Jurkat, Clone E6-1 (cell line): ENCODE data around the gene TENM4.

Experiments used
- DNase-seq: peaks from one replicate; pipeline ENCODE4 v3.0.0-alpha.2; 2011; ENCODE audit warnings: low read depth, low spot score
- H3K4me3 ChIP-seq: 2 replicates; pipeline ENCODE4 v1.5.1; 2011; ENCODE audit warnings: mild to moderate bottlenecking, low read length, control low read depth, moderate library complexity

Gene TENM4

DNA sequence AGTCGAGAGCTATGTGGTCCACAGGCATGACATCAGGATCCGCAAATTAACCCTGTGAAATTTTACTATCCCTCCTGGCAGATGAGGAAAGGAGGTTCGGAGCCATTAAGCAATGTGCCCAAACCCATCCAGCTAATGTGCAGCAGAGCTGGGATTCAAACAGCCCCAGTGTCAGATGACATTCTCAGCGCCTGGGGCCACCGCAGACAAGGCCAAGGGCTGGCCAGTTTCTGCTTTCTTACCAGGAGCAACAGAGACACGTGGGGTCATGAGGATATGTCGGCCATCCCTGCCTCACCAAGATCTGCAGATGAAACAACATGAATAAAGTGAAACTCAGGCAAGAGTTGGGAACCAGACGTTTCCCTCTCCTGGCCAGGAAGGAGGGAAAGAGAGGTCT lies 110.2 kb downstream of the TENM4 start:
- DNase-seq = no peak
- H3K4me3 ChIP-seq = no peak overlapping the region

DNA sequence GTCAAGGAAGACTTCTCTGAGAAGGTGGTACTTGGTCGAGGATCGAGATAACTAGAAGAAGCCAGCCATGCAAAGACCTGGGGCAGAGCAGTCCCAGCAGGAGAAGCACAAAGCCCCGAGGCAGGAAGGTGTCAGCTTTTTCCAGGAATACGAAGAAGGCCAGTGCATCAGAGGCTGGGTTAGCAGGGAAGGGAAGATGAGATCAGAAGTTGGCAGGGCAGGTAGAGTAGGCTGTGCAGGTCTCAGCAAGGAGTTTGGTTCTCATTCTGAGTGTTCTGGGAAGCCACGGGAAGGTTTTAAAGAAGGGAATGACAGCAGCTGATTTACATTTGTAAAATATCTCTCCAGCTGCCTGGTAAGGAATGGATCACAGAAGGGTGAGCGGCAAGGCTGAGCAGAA lies 111.3 kb downstream of the TENM4 start:
- DNase-seq = no peak
- no peak overlapping the region for H3K4me3 ChIP-seq

DNA sequence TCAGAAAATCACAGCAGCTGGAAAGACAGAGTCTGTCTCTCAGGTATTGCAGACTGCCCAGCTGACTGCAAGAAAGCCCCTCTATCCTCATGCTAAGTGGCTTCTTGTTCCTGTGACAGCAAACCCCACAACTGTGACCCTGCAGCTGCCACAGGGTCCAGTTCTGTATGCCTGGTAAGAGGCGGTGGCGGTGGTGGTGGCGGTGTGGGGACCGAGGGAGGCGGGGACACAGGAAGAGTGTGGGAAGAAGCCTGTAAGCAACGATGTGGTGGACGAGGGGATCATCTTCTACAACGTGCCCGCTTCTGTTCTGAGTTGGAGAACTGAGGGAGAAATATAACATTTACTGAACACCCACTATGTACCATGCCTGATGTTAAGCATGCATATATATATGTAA lies 112.4 kb downstream of the TENM4 start:
- H3K4me3 ChIP-seq = no peak overlapping the region
- no peak for DNase-seq

DNA sequence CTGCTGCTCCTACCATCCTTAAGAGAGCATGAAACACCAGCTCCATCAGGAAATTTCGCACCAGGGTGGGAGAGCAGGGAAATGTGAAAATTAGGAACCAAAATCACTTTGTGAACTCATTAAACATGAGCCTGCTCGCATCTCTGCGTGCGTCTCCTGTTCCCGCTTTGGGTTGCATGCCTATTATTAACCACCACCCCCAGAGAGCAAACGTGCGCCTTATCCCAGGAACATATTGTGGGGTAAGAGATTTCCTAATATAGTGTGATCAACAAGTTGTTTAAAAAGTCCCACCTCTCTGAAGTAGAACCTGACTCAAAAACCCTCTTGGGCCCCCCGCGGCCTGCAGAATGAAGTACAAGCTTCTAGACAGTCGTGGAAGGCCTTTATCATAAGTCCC lies 115.0 kb downstream of the TENM4 start:
- no peak overlapping the region for H3K4me3 ChIP-seq
- DNase-seq = no peak

DNA sequence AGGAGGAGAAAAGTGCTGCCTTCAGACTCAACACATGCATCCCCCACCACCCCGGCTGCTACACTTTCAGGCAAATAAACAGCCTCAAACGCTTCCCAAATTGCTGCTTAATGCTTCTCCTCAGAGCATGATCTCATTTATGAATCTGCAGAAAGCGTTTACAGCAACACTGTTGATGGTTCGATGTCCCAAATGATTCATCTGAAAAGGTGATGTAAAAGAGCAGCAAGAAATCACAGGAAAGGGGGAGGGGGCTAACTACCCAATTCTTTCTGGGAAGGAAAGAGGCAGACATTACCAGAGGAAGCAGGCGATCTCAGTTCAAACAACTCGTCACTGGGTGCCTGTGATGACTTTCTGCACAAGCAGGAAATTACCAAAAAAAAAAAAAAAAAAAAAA lies 119.6 kb downstream of the TENM4 start:
- no peak overlapping the region for H3K4me3 ChIP-seq
- DNase-seq = no peak

DNA sequence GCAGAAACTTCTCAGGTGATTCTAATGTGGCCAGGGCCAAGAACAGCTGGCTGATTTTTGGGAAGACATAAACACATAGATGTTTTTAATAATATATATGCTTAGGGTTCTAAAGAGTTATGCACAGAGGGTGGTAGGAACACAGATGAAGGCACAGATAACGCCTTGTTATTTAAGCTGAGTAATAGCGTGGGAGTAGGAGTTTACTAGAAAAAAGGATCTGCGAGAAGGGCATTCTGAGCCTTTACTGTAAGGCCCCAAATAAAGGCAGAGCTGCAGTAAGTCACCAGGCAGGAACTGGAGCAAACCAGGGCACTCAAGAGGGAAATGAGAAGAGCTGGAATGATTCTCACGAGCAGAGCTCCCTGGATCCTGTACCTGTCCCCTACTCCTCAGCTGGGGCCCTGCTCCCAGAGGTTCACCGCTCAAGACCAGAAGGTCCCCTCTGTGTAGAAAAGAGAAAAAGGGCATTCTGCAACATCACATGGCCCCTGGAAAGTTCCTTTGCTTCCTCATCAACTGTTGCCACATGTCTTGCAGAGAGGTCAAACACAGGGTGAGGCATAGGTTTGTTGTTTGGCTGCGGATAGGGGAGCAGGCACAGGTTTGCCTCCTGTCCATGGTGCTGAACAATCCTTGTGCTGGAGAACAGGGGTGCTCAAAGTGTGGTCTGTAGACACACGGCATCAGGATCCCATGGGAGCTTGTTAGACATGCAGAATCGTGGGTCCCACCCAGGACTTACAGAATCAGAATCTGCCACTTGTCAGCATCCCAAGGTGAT lies 125.7 kb downstream of the TENM4 start:
- no peak overlapping the region for H3K4me3 ChIP-seq
- DNase-seq = no peak

DNA sequence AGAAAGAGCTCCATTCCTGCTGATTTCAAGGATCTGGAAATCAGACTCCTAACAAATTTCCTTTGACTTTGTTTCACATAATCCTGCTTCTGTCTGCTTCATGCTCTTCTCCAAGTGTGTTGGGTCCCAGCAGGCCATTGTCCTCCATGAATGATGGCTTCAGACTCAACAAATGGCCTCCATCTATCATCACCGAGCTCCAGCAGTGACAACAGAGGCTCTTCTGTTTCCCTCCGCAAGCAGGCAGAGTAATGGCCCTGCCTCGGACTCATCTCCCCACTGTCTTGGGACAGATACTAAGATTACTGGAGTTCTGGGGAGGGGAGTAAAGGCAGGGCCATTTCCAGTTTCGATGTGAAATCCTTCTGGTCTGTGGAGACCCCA lies 127.3 kb downstream of the TENM4 start:
- no peak for DNase-seq
- H3K4me3 ChIP-seq = no peak overlapping the region

DNA sequence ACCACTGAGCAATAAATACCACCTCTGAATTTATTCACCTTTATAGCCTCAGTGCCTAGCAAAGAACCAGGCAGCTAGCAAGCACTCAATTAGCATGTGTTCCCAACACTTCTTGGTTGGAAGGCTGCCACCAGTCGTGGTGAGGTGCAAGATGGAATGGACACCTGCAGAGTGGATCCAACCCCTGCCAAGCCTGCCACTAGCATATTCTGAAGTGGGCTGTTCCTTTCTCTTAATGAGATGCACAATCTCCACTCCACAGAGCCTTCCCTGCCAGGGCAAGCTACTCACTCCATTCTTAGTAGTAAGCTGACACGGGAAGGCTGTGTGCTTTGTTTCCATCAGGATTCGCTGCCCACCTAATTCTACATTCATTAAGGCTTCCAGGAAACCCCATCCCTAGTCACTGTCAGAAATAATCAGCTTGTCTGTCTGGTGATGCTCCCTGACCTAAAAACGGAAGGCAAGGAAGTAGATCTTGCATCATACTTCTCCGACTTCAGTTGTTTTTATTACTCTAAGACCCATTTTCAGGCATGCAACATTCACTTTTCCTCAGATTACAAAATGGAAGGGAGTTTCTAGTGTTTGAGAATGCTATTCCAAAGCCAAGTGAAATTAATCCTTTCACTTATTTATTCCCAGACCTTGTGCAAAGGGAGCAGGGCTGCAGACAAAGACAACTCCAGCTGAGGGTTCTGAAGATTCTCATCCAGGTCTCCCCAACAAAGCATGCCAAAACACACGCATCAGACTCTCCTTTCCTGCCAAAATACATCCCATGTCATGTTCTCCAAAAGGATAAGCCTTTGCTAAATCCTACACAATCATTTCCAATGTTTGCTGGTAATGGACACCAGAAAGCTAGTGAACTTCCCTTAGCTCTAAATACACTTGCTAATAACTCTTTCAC lies 128.0 kb downstream of the TENM4 start:
- no peak for DNase-seq
- no peak overlapping the region for H3K4me3 ChIP-seq

DNA sequence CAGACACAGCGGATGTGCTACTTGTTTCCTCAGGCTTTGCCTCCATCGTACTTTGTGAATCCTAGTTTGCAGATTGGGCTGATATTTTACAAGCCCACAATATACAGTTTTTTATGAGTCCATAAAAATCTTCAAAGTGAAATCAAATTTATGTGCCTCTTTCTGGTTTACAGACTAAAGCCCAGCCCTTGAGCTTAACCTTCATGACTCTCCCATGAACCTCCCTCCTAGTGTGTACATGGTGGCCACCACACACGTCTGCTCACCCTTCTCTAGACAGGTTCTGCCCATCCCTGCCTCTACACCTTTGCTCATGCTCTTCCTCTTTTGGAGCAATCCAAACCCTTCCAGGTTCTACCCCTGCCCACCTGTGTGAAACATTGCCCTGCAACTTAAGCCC lies 129.4 kb downstream of the TENM4 start:
- DNase-seq = no peak
- H3K4me3 ChIP-seq = no peak overlapping the region

DNA sequence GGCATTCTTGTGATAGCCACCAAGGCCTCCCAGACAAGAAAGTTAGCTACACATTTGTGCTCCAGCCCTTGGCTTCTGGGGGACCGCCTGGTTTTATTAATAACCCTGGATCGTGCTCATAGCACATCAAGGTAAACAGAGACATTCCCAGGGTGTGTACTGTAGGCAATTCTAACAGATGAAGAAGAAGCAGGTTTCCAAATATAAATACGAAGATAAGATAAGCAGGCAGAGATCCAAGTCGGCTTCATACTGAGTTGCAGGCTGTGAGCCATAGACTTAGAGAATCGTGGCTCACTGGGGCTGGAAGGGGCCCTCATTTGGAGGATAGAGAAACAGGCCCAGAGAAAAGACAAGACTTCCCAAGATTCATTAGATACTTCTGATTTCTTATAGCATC lies 131.4 kb downstream of the TENM4 start:
- DNase-seq = no peak
- H3K4me3 ChIP-seq = no peak overlapping the region

DNA sequence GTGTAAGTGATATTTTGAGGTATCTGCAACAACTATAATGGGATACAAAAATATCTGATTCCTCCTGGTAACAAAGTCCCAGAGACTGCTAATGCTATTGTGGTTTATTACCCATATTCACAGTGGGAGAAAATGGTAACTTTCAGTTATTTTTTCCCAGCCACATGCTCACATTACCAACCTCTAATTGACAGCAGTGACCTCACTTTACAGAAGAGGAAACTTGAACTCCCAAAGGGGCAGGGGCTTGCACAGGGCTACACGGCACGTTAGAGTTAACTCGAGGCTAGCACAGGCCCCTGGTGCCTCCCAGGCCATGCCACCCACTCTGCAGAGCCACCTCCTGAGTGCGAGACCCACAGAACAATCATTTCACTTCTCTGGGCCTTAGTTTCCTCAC lies 132.4 kb downstream of the TENM4 start:
- DNase-seq = no peak
- no peak overlapping the region for H3K4me3 ChIP-seq

DNA sequence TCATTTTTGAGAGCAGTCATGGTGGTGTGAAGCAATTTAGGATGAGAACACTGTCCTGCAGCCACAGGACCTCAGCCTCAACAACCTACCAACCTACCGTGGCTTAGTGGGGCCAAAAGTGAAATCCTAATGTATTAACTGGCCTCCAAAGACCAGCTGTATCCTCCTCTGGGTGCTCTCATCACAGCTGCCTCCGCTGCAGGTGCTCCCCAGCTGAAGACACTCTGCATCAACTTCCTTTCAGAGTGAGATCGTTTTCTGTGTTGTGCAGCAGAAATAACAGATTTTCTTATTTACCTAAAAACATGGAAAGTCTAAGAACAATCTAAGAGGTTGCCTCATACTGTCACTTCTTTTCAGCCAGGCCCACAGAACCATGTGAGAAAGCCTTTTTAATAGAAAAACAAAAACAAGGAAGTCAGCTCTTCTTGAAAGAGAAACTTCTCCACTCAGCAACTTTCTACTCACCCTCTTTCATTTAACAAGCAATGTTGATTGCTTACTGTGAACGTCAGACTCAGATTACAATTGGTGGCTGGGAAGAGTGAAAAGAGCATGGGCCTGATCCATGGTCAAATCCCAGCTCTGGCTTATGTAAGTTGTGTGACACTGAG lies 136.1 kb downstream of the TENM4 start:
- peak overlapping the region; percentile 9 for H3K4me3 ChIP-seq
- DNase-seq = peak; percentile 5

DNA sequence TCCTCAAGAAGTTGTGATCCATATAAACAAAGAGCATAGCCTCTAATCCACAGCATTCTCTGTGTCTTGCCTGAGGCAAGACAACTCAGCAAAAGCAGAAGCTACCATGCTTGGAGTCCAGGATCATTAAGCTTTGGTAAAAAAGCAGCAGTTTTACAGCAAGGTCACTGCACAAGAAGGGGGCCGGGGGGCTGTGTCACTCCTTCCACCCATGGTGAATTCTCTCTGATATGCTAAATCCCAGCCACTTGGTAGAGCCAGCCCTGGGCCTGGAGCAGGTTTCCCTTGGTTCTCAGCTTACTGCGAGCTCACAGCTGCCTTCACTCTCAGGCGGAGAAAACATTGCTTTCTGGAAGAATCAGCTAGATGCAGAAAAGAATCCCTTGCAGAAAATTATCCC lies 144.7 kb downstream of the TENM4 start:
- no peak for DNase-seq
- H3K4me3 ChIP-seq = no peak overlapping the region

DNA sequence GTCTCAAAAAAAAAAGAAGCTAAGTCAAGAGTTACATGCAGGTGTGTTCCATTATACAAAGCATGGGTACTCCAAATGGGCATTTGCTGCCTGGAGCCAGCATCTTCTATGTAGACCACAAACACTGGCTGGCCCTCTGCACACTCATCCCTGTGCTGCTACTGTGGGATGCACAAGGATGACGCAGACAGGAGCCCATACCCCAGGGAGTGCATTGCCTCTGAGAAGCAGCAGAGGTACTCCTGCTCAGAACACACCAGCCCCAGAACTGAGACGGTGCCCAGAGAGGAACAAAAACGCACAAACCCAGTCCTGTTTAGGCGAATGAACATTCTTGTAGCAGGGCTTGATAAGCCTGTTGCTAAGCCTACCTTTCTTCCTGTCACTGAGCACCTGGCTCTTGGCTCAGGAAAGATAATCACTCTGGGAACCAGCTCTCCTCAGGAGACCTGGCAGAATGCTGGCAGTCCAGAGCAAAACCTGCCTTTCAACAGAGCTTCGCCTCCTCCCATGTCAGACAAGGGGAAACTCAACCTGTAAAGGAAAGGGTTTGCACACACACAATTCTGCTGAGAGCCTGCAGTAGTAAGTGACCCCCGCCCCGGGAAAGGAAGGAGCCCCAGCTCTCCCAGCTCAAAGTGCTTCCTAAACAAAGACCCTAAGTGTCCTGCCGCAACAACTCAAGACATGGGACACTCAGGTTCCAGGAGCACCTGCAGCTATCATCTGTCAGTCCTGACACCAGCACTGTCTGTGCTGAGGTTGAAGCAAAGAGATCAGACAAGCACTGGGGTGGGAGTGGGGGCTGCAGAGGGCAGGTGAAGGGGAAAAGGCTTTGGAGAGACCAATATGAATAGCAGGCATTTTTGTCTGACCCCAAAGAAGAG lies 145.7 kb downstream of the TENM4 start:
- no peak for DNase-seq
- no peak overlapping the region for H3K4me3 ChIP-seq

DNA sequence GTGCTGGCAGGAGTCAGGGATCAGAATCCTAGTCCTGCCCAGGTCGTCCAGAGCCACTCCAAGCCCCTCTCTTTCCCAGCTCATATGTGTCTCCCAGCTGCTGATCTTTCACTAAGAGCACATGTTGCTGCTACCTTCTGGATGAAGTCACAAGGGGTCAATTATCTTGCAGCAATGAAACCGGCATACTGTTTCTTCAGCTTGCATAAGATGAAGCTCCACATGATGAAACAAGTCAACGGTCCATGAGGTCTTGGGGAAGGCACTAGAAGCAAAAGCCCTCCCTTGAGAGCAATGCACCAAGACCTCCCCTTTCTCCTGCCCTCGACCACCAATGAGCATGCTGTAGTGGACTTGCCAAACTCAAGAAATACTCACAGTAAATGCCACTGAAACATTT lies 148.9 kb downstream of the TENM4 start:
- no peak overlapping the region for H3K4me3 ChIP-seq
- no peak for DNase-seq

DNA sequence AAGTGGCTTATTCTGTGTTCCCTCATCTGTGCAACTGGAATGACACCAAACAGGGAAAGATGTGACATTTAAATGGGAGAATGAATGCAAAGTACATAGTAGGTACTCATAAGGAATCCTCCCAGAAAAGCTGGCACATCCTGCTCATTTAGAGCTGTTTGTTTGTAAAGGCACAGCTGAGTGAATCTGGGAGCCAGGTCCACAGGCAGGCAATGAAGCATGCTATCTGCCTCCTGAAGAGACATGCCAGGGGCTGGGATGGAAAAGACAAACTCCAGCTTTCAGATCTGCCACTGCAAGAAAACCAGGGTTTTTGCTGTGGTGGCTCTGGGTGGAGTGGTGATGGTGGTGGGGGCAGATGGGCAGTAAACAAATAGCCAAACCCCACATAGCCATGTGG lies 150.1 kb downstream of the TENM4 start:
- H3K4me3 ChIP-seq = no peak overlapping the region
- no peak for DNase-seq

DNA sequence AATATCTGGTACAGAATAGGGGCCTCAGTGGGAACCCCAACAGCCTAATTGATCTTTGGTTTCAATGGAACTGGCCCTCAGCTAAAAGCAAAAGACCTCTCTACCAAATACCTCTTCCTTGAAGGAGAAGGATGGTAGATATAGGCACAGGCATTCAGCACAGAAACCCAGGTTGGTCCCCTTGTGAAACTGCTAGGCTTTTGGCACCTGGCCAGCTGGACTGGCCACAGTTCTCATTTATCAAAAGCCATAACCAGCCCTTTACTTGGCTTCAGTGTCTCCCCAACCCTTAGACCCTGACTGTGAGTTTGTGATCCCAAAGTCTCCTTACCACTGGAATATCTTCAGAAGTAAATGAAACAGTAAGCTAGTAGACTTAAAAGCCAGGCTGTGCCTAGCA lies 152.9 kb downstream of the TENM4 start:
- DNase-seq = no peak

DNA sequence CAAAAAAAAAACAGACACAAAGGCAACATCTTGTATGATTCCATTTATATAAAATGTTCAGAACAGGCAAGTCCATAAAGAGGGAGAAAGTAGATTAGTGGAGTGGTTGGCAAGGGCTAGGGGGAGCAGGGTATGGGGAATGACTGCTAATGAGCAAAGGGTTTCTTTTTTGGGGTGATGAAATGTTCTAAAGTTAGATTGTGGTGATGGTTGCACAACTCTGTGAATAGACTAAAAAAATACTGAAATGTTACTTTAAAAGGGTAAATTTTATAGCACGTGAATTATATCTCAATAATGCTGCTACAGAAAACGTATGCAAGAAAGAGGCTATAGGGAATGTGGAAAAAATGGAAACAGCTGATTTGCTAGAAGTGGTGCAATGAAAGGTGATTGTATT lies 155.1 kb downstream of the TENM4 start:
- DNase-seq = no peak
- H3K4me3 ChIP-seq = no peak overlapping the region

More for the DNA sequence above, 152.9 kb downstream of the TENM4 start:
- no peak overlapping the region for H3K4me3 ChIP-seq

DNA sequence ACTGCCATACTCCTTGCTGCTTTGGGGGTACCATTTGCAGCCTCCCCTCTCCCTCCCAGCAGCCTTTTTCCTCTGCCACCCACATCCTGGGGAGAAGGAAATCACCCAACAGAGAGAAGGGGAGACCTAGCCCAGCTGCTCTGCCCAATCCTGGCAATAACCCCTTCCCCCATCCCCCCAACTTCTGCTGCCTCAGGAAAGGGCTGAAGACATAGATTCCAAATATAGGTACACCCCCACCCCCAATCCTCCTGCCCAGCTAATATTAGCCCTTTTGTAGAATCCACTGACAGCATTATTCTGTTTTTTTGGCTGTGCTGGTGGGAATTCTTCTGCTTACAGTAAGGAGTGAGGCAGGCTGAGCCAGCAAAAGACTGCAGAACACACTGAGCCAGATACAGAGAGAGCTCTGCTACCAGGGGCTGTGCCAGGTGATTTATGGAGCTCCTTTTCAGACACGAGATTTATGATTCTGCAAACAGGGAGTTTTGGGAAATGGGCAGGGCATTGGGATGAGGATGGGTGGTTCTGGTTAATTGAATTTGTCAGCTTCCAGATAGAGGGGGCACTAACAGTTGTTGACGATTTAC lies 164.0 kb downstream of the TENM4 start:
- no peak overlapping the region for H3K4me3 ChIP-seq
- no peak for DNase-seq
